Mesothelial cell of epicardium (in vitro differentiated cells): ENCODE results near the gene RAB40C. TPM values are rescaled to one million over a fixed set of nuclear protein-coding genes. Genes with fewer than 3 reads are reported as not detected.
A peak's percentile ranks its signal among the peaks of the same experiment; 100 is the strongest.

ENCODE experiments used
- DNase-seq, 2 experiments: peaks; one replicate each; pipeline ENCODE4 v3.0.0; 2021; ENCODE audit warnings: low spot score in 2 of 2; ENCODE audit not compliant: unreplicated experiment in 2 of 2
- H3K27ac Mint-ChIP-seq: 2 replicates; pipeline ENCODE4 v1.8.0; 2021; ENCODE audit warnings: mixed read lengths
- H3K27me3 Mint-ChIP-seq: 2 replicates; pipeline ENCODE4 v1.8.0; 2021; ENCODE audit warnings: low read depth, mixed read lengths
- H3K36me3 Mint-ChIP-seq: 2 replicates; pipeline ENCODE4 v1.8.0; 2021; ENCODE audit warnings: mixed read lengths
- H3K4me1 Mint-ChIP-seq: 2 replicates; pipeline ENCODE4 v1.8.0; 2021; ENCODE audit warnings: mixed read lengths
- H3K4me3 Mint-ChIP-seq: 2 replicates; pipeline ENCODE4 v1.8.0; 2021; ENCODE audit warnings: mild to moderate bottlenecking, moderate library complexity, mixed read lengths
- H3K9me3 Mint-ChIP-seq: 2 replicates; pipeline ENCODE4 v1.8.0; 2021; ENCODE audit warnings: mixed read lengths
- CTCF ChIP-seq: fragments of 200-600 bp; sonication (generic); IDR thresholded peaks from one replicate; pipeline ENCODE4 v1.5.0; 2021; ENCODE audit warnings: antibody characterized with exemption; ENCODE audit not compliant: unreplicated experiment
- total RNA-seq: library from RNA; stranded (reverse); gene quantifications from 3 replicates; pipeline ENCODE4 v1.2.1, GENCODE V29; 2021

Gene RAB40C
- total RNA-seq, 1 donor from 2014 or later = 25.5 TPM

- DNase-seq = no peak
- no peaks in the 10 kb centered on the region for H3K27me3 Mint-ChIP-seq
- H3K36me3 Mint-ChIP-seq = no peaks in the 10 kb centered on the region
- H3K4me3 Mint-ChIP-seq = peak overlapping the region; percentile 71
- no peaks in the 10 kb centered on the region for H3K9me3 Mint-ChIP-seq
- TF ChIP-seq CTCF = no peak
- peaks cover 13% of the 10 kb centered on the region for H3K4me1 Mint-ChIP-seq
- no peak overlapping the region for H3K27ac Mint-ChIP-seq
Measured at GRCh38 chr16:649631-650030, 59.8 kb downstream of the RAB40C start.

GRCh38 chr16:651844-652243 is 62.0 kb downstream of the RAB40C start:
- peaks cover 11% of the 10 kb centered on the region for H3K4me1 Mint-ChIP-seq
- TF ChIP-seq CTCF = no peak
- no peaks in the 10 kb centered on the region for H3K27me3 Mint-ChIP-seq
- no peak for DNase-seq
- no peak overlapping the region for H3K27ac Mint-ChIP-seq
- peak overlapping the region; percentile 42 for H3K4me3 Mint-ChIP-seq
- no peaks in the 10 kb centered on the region for H3K9me3 Mint-ChIP-seq
- H3K36me3 Mint-ChIP-seq = no peaks in the 10 kb centered on the region

GRCh38 chr16:652454-653305 is 62.8 kb downstream of the RAB40C start:
- H3K27ac Mint-ChIP-seq = no peak overlapping the region
- peaks cover 11% of the 10 kb centered on the region for H3K4me1 Mint-ChIP-seq
- no peaks in the 10 kb centered on the region for H3K36me3 Mint-ChIP-seq
- no peaks in the 10 kb centered on the region for H3K9me3 Mint-ChIP-seq
- H3K27me3 Mint-ChIP-seq = no peaks in the 10 kb centered on the region
- no peak for DNase-seq
- no peak overlapping the region for H3K4me3 Mint-ChIP-seq
- no peak for TF ChIP-seq CTCF

GRCh38 chr16:654034-654433 is 64.2 kb downstream of the RAB40C start:
- Mint-ChIP-seq H3K27ac (no peak overlapping the region), H3K9me3 (no peaks in the 10 kb centered on the region), H3K36me3 (no peaks in the 10 kb centered on the region), H3K4me1 (peaks cover 3% of the 10 kb centered on the region), H3K4me3 (no peak overlapping the region), H3K27me3 (no peaks in the 10 kb centered on the region)
- TF ChIP-seq CTCF = no peak
- DNase-seq = no peak

GRCh38 chr16:657487-657886 is 67.6 kb downstream of the RAB40C start:
- Mint-ChIP-seq H3K36me3 (no peaks in the 10 kb centered on the region), H3K27ac (no peak overlapping the region), H3K27me3 (no peaks in the 10 kb centered on the region), H3K4me3 (no peak overlapping the region), H3K4me1 (peaks cover 5% of the 10 kb centered on the region), H3K9me3 (no peaks in the 10 kb centered on the region)
- DNase-seq = no peak
- TF ChIP-seq CTCF = no peak
